ENCODE measurements around the gene FGF12.

The FGF12 gene

DNA sequence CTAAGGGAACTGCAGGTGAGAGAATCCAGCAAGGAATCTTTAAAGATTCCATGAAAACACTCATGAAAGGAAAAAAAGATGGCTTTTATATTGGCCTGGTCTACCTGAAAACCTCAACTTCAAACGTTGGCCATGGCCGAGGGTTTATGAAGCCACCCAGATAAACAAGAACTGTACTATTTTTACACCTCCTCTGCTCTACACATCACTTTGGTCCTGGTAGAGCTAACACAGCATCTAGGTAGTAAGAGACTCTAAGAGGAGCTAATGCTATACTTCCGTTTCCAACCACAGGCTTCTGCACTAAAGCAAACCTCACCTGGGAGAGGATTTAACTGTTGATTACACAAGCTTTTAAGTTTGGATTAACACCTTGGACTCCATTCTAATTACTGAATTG lies 466.2 kb downstream of the FGF12 start:
- Histone ChIP-seq H3K27ac (ENCODE audit: poor library complexity, severe bottlenecking) (no peak overlapping the region), H3K4me1 (ENCODE audit: insufficient read depth, poor library complexity, severe bottlenecking) (no peaks in the 10 kb centered on the region), H3K4me3 (ENCODE audit: severe bottlenecking) (no peak overlapping the region), H3K36me3 (ENCODE audit: low read depth) (no peaks in the 10 kb centered on the region), H3K9me3 (ENCODE audit: severe bottlenecking) (no peaks in the 10 kb centered on the region), H3K27me3 (ENCODE audit: insufficient read depth, poor library complexity, severe bottlenecking) (no peaks in the 10 kb centered on the region)
- TF ChIP-seq, protein P1, sequence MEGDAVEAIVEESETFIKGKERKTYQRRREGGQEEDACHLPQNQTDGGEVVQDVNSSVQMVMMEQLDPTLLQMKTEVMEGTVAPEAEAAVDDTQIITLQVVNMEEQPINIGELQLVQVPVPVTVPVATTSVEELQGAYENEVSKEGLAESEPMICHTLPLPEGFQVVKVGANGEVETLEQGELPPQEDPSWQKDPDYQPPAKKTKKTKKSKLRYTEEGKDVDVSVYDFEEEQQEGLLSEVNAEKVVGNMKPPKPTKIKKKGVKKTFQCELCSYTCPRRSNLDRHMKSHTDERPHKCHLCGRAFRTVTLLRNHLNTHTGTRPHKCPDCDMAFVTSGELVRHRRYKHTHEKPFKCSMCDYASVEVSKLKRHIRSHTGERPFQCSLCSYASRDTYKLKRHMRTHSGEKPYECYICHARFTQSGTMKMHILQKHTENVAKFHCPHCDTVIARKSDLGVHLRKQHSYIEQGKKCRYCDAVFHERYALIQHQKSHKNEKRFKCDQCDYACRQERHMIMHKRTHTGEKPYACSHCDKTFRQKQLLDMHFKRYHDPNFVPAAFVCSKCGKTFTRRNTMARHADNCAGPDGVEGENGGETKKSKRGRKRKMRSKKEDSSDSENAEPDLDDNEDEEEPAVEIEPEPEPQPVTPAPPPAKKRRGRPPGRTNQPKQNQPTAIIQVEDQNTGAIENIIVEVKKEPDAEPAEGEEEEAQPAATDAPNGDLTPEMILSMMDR (IDR thresholded peaks at IDR 0.05; ENCODE audit: poor library complexity, severe bottlenecking) = no peak
- no peak for DNase-seq (ENCODE audit: low spot score)
- ATAC-seq (ENCODE audit: low read depth) = no peak

GRCh38 chr3:192260116-192261010 lies 467.0 kb downstream of the FGF12 start:
- Histone ChIP-seq H3K27me3 (ENCODE audit: insufficient read depth, poor library complexity, severe bottlenecking) (peaks cover 4% of the 10 kb centered on the region), H3K4me1 (ENCODE audit: insufficient read depth, poor library complexity, severe bottlenecking) (no peaks in the 10 kb centered on the region), H3K36me3 (ENCODE audit: low read depth) (no peaks in the 10 kb centered on the region), H3K4me3 (ENCODE audit: severe bottlenecking) (no peak overlapping the region), H3K27ac (ENCODE audit: poor library complexity, severe bottlenecking) (no peak overlapping the region), H3K9me3 (ENCODE audit: severe bottlenecking) (no peaks in the 10 kb centered on the region)
- DNase-seq (ENCODE audit: low spot score) = no peak
- ATAC-seq (ENCODE audit: low read depth) = no peak
- TF ChIP-seq, protein P1 (IDR thresholded peaks at IDR 0.05; ENCODE audit: poor library complexity, severe bottlenecking) = no peak

- Histone ChIP-seq H3K36me3 (ENCODE audit: low read depth) (no peaks in the 10 kb centered on the region), H3K9me3 (ENCODE audit: severe bottlenecking) (no peaks in the 10 kb centered on the region), H3K4me1 (ENCODE audit: insufficient read depth, poor library complexity, severe bottlenecking) (no peaks in the 10 kb centered on the region), H3K27me3 (ENCODE audit: insufficient read depth, poor library complexity, severe bottlenecking) (peaks cover 6% of the 10 kb centered on the region), H3K27ac (ENCODE audit: poor library complexity, severe bottlenecking) (no peak overlapping the region), H3K4me3 (ENCODE audit: severe bottlenecking) (no peak overlapping the region)
- ATAC-seq (ENCODE audit: low read depth) (no peak), DNase-seq (ENCODE audit: low spot score) (no peak)
- TF ChIP-seq, protein P1 (IDR thresholded peaks at IDR 0.05; ENCODE audit: poor library complexity, severe bottlenecking) = no peak
Observed at GRCh38 chr3:192259661-192260060, 467.7 kb downstream of the FGF12 start.

GRCh38 chr3:192258721-192259120 lies 468.6 kb downstream of the FGF12 start:
- TF ChIP-seq, protein P1 (IDR thresholded peaks at IDR 0.05; ENCODE audit: poor library complexity, severe bottlenecking) = no peak
- Histone ChIP-seq H3K4me1 (ENCODE audit: insufficient read depth, poor library complexity, severe bottlenecking) (no peaks in the 10 kb centered on the region), H3K36me3 (ENCODE audit: low read depth) (no peaks in the 10 kb centered on the region), H3K27me3 (ENCODE audit: insufficient read depth, poor library complexity, severe bottlenecking) (peaks cover 6% of the 10 kb centered on the region), H3K4me3 (ENCODE audit: severe bottlenecking) (no peak overlapping the region), H3K9me3 (ENCODE audit: severe bottlenecking) (no peaks in the 10 kb centered on the region), H3K27ac (ENCODE audit: poor library complexity, severe bottlenecking) (no peak overlapping the region)
- ATAC-seq (ENCODE audit: low read depth) (no peak), DNase-seq (ENCODE audit: low spot score) (no peak)

- DNase-seq (ENCODE audit: low spot score) (no peak), ATAC-seq (ENCODE audit: low read depth) (no peak)
- H3K9me3 ChIP-seq (ENCODE audit: severe bottlenecking) = no peaks in the 10 kb centered on the region
- H3K4me3 ChIP-seq (ENCODE audit: severe bottlenecking) = no peak overlapping the region
- TF ChIP-seq, protein P1 (IDR thresholded peaks at IDR 0.05; ENCODE audit: poor library complexity, severe bottlenecking) = no peak
- no peaks in the 10 kb centered on the region for H3K36me3 ChIP-seq (ENCODE audit: low read depth)
- no peaks in the 10 kb centered on the region for H3K4me1 ChIP-seq (ENCODE audit: insufficient read depth, poor library complexity, severe bottlenecking)
- no peak overlapping the region for H3K27ac ChIP-seq (ENCODE audit: poor library complexity, severe bottlenecking)
- H3K27me3 ChIP-seq (ENCODE audit: insufficient read depth, poor library complexity, severe bottlenecking) = peaks cover 6% of the 10 kb centered on the region
Observed at GRCh38 chr3:192255839-192256238, 471.5 kb downstream of the FGF12 start.
